SK-N-SH (cell line): ENCODE data around the gene SNAP91. TPM values are rescaled to one million over a fixed set of nuclear protein-coding genes. Genes with fewer than 3 reads are reported as not detected.

Source experiments
- CTCF ChIA-PET: fragments of 300-600, 350-600 bp; formaldehyde crosslinking; extraction: SDS; loops from one replicate; lab custom pipeline; 2021; lab: Yijun Ruan, JAX
- POLR2A ChIA-PET: fragments of 350-600 bp; sonication (Branson Sonifier 250); formaldehyde crosslinking; extraction: SDS; loops from one replicate; lab custom pipeline; 2020; ENCODE audit warnings: antibody characterized with exemption, inconsistent platforms; lab: Yijun Ruan, JAX
- DNase-seq: peaks from one replicate; pipeline ENCODE4 v3.0.0; 2012
- H2AFZ ChIP-seq: fragments of 200-600 bp; sonication (generic); 2 replicates; pipeline ENCODE4 v1.8.1; 2016; ENCODE audit warnings: antibody characterized with exemption, mild to moderate bottlenecking, low read depth
- H3F3A ChIP-seq: fragments of 200-600 bp; sonication (generic); replicated peaks from 2 replicates; pipeline ENCODE3; 2016; ENCODE audit warnings: antibody characterized with exemption, mild to moderate bottlenecking; ENCODE audit not compliant: insufficient read depth
- H3K27ac ChIP-seq, 2 experiments: fragments of 200-500 bp in 1 of 2; fragments of 200-600 bp in 1 of 2; sonication (Bioruptor generic) in 1 of 2; sonication (generic), shearing (Covaris generic) in 1 of 2; 2 replicates each; pipeline versions ENCODE4 v1.5.1 to v1.6.1; 2014 to 2016; ENCODE audit warnings: low read depth in 2 of 2, inconsistent platforms in 1 of 2, low read length in 1 of 2, mild to moderate bottlenecking in 1 of 2, mixed read lengths in 1 of 2
- H3K27me3 ChIP-seq: fragments of 200-600 bp; sonication (generic), shearing (Covaris generic); 2 replicates; pipeline ENCODE4 v1.6.1; 2016; ENCODE audit warnings: mixed run types; ENCODE audit not compliant: insufficient read depth
- H3K36me3 ChIP-seq, 2 experiments: fragments of 200-500 bp in 1 of 2; fragments of 200-600 bp in 1 of 2; sonication (Bioruptor generic) in 1 of 2; sonication (generic) in 1 of 2; replicated peaks in 1 of 2; 2 replicates each; pipeline versions ENCODE3 to v1.5.1; 2014 to 2016; ENCODE audit warnings: low read length in 1 of 2, mild to moderate bottlenecking in 1 of 2; ENCODE audit not compliant: insufficient read depth in 2 of 2, control insufficient read depth in 1 of 2
- H3K4me1 ChIP-seq, 2 experiments: fragments of 200-500 bp in 1 of 2; fragments of 200-600 bp in 1 of 2; sonication (Bioruptor generic) in 1 of 2; sonication (generic), shearing (Covaris generic) in 1 of 2; 2 replicates each; pipeline versions ENCODE4 v1.5.1 to v1.6.1; 2014 to 2016; ENCODE audit warnings: low read depth in 1 of 2, low read length in 1 of 2, mixed run types in 1 of 2; ENCODE audit not compliant: insufficient read depth in 2 of 2, control insufficient read depth in 1 of 2
- H3K4me2 ChIP-seq: fragments of 200-600 bp; sonication (generic), shearing (Covaris generic); 2 replicates; pipeline ENCODE4 v1.6.1; 2017; ENCODE audit warnings: mixed run types
- H3K4me3 ChIP-seq, 2 experiments: fragments of 200-500 bp in 1 of 2; fragments of 200-600 bp in 1 of 2; sonication (Bioruptor generic) in 1 of 2; sonication (generic), shearing (Covaris generic) in 1 of 2; 2 replicates each; pipeline versions ENCODE4 v1.5.1 to v1.8.1; 2014 to 2016; ENCODE audit warnings: low read depth in 2 of 2, inconsistent platforms in 1 of 2, low read length in 1 of 2, mild to moderate bottlenecking in 1 of 2, mixed read lengths in 1 of 2, moderate library complexity in 1 of 2
- H3K79me2 ChIP-seq: fragments of 200-600 bp; sonication (generic); 2 replicates; pipeline ENCODE4 v1.8.1; 2017; ENCODE audit warnings: mild to moderate bottlenecking; ENCODE audit not compliant: insufficient read depth
- H3K9ac ChIP-seq: fragments of 200-600 bp; sonication (generic); 2 replicates; pipeline ENCODE4 v1.6.1; 2017; ENCODE audit warnings: mixed run types
- H3K9me2 ChIP-seq: fragments of 200-600 bp; sonication (generic); 2 replicates; pipeline ENCODE4 v1.6.1; 2017; ENCODE audit warnings: mixed run types
- H3K9me3 ChIP-seq: fragments of 200-600 bp; sonication (generic); 2 replicates; pipeline ENCODE4 v1.6.1; 2017; ENCODE audit warnings: mixed run types, mild to moderate bottlenecking, moderate library complexity
- H4K20me1 ChIP-seq: fragments of 200-600 bp; sonication (generic); 2 replicates; pipeline ENCODE4 v1.6.1; 2017; ENCODE audit warnings: mild to moderate bottlenecking, mixed run types; ENCODE audit not compliant: insufficient read depth
- ELF1 ChIP-seq: IDR thresholded peaks from 2 replicates; pipeline ENCODE4 v1.4.0; 2012
- EP300 ChIP-seq, 2 experiments: IDR thresholded peaks; 2 replicates each; pipeline versions ENCODE4 v1.4.0 to v1.6.1; 2012; ENCODE audit warnings: borderline replicate concordance in 1 of 2, low read depth in 1 of 2, low read length in 1 of 2
- EZH2phosphoT487 ChIP-seq: fragments of 200-600 bp; sonication (generic); IDR thresholded peaks from 2 replicates; pipeline ENCODE4 v1.6.1; 2017; ENCODE audit warnings: low read depth, mixed run types, mild to moderate bottlenecking, antibody characterized with exemption, moderate library complexity, borderline replicate concordance
- FOXJ3 ChIP-seq: sonication (generic); formaldehyde crosslinking; IDR thresholded peaks from 2 replicates; pipeline ENCODE4 v1.5.1; 2020; ENCODE audit warnings: mild to moderate bottlenecking, missing genetic modification reagents
- GABPA ChIP-seq: IDR thresholded peaks from 2 replicates; pipeline ENCODE4 v1.4.0; 2012; ENCODE audit warnings: low read depth, mild to moderate bottlenecking
- MEF2A ChIP-seq: IDR thresholded peaks from 2 replicates; pipeline ENCODE4 v1.4.0; 2012; ENCODE audit warnings: low read depth, borderline replicate concordance
- NRF1 ChIP-seq: IDR thresholded peaks from 2 replicates; pipeline ENCODE4 v1.6.1; 2012; ENCODE audit warnings: low read depth, mild to moderate bottlenecking, low read length
- SIN3A ChIP-seq: IDR thresholded peaks from 2 replicates; pipeline ENCODE4 v1.6.1; 2012; ENCODE audit warnings: low read depth, mild to moderate bottlenecking, low read length, moderate library complexity, borderline replicate concordance
- TAF1 ChIP-seq: IDR thresholded peaks from 2 replicates; pipeline ENCODE4 v1.6.1; 2012; ENCODE audit warnings: low read depth, mild to moderate bottlenecking, low read length, moderate library complexity, borderline replicate concordance
- USF1 ChIP-seq: IDR thresholded peaks from 2 replicates; pipeline ENCODE4 v1.4.0; 2012; ENCODE audit warnings: low read depth, borderline replicate concordance
- WGBS: methylation state at CpG from one replicate; pipeline ENCODE4 v1.1.6; 2017; ENCODE audit warnings: low lambda C conversion rate; 5-methylcytosine and 5-hydroxymethylcytosine counted together
- polyA plus RNA-seq, 3 experiments: library from polyadenylated mRNA; depleted of rRNA; stranded (reverse); fragments of >200 nt; gene quantifications; 2 replicates each; pipeline ENCODE4 v1.2.3, GENCODE V29; 2012
- TF ChIP-seq, protein P1 (sequence below): IDR thresholded peaks from 2 replicates; pipeline ENCODE4; 2012
- TF ChIP-seq, protein P2 (sequence below): fragments of 150-350 bp; IDR thresholded peaks from 2 replicates; pipeline ENCODE4 v1.6.1; 2016; ENCODE audit warnings: mild to moderate bottlenecking, low read depth, low read length
- TF ChIP-seq, protein P3 (sequence below): IDR thresholded peaks from 2 replicates; pipeline ENCODE4 v1.4.0; 2012; ENCODE audit warnings: low read depth
- TF ChIP-seq, protein P4 (sequence below): IDR thresholded peaks from 2 replicates; pipeline ENCODE4 v1.4.0; 2012; ENCODE audit warnings: low read depth, borderline replicate concordance

Gene SNAP91
- polyA plus RNA-seq, 1 of the 3 experiments (the other 2 are of a cell fraction) = 0.64 TPM

DNA sequence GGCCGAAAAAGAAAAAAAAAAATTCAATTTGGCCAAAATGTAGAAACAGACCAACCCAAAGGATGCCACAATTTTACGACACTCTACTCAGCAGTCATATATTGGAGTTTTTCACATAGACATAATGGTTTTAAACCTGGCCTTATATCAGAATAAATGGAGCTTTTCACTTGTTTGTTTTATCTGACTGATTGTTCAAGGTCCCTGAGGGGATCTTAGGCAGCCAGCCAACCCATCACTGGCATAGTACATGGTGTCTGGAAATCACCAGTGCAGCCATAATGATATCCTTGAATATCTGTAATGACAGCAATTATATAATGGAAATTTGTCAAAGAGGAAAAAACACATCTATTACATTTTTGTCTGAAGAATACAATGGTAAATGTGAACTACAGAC lies 99.7 kb downstream of the SNAP91 start (continued):
- TF ChIP-seq, protein P1, sequence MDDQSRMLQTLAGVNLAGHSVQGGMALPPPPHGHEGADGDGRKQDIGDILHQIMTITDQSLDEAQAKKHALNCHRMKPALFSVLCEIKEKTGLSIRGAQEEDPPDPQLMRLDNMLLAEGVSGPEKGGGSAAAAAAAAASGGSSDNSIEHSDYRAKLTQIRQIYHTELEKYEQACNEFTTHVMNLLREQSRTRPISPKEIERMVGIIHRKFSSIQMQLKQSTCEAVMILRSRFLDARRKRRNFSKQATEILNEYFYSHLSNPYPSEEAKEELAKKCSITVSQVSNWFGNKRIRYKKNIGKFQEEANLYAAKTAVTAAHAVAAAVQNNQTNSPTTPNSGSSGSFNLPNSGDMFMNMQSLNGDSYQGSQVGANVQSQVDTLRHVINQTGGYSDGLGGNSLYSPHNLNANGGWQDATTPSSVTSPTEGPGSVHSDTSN = no peak
- TF ChIP-seq ELF1 (no peak), GABPA (no peak), EZH2phosphoT487 (no peak), USF1 (no peak), EP300 (IDR thresholded peaks at IDR 0.05; ENCODE audit: borderline replicate concordance in 1 of 2, low read depth in 1 of 2, low read length in 1 of 2) (peak in 1 of 2 experiments; percentile 94; a peak in 2 of 4 replicates), SIN3A (no peak), TAF1 (no peak), FOXJ3 (CRISPR knock-in tag) (peak; percentile 90), NRF1 (no peak)
- TF ChIP-seq, protein P2, sequence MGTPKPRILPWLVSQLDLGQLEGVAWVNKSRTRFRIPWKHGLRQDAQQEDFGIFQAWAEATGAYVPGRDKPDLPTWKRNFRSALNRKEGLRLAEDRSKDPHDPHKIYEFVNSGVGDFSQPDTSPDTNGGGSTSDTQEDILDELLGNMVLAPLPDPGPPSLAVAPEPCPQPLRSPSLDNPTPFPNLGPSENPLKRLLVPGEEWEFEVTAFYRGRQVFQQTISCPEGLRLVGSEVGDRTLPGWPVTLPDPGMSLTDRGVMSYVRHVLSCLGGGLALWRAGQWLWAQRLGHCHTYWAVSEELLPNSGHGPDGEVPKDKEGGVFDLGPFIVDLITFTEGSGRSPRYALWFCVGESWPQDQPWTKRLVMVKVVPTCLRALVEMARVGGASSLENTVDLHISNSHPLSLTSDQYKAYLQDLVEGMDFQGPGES = no peak
- TF ChIP-seq, protein P3, sequence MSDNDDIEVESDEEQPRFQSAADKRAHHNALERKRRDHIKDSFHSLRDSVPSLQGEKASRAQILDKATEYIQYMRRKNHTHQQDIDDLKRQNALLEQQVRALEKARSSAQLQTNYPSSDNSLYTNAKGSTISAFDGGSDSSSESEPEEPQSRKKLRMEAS = no peak
- TF ChIP-seq, protein P4, sequence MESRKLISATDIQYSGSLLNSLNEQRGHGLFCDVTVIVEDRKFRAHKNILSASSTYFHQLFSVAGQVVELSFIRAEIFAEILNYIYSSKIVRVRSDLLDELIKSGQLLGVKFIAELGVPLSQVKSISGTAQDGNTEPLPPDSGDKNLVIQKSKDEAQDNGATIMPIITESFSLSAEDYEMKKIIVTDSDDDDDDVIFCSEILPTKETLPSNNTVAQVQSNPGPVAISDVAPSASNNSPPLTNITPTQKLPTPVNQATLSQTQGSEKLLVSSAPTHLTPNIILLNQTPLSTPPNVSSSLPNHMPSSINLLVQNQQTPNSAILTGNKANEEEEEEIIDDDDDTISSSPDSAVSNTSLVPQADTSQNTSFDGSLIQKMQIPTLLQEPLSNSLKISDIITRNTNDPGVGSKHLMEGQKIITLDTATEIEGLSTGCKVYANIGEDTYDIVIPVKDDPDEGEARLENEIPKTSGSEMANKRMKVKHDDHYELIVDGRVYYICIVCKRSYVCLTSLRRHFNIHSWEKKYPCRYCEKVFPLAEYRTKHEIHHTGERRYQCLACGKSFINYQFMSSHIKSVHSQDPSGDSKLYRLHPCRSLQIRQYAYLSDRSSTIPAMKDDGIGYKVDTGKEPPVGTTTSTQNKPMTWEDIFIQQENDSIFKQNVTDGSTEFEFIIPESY = no peak

- ChIA-PET POLR2A (no interaction called here), CTCF (interaction anchor here (0.8 kb wide), 1 partner anchor 219 kb away, joined by 3 read pairs; no protein-coding TSS in a partner anchor)
- H3K4me2 ChIP-seq = no peak overlapping the region
- H2AFZ ChIP-seq = no peak overlapping the region
- no peak overlapping the region for H3K9ac ChIP-seq
- no peaks in the 10 kb centered on the region for H3K9me3 ChIP-seq
- H3K4me3 ChIP-seq = no peak overlapping the region
- WGBS = 97% methylated on average over 1 of the region's 1 CpG
- H3K36me3 ChIP-seq = peaks cover 0 to 2% of the 10 kb centered on the region in 2 experiments
- no peaks in the 10 kb centered on the region; the same call in 1 of the 2 replicates for H3K27me3 ChIP-seq
- H3F3A ChIP-seq = no peaks in the 10 kb centered on the region
- no peak for TF ChIP-seq MEF2A
- H4K20me1 ChIP-seq = no peaks in the 10 kb centered on the region
- H3K79me2 ChIP-seq = no peaks in the 10 kb centered on the region
- H3K9me2 ChIP-seq = no peaks in the 10 kb centered on the region
- H3K4me1 ChIP-seq = peaks cover 0 to 19% of the 10 kb centered on the region in 2 experiments; a peak in 2 of 4 replicates
- no peak for DNase-seq
- peak overlapping the region in 1 of 2 experiments; percentile 60; a peak in 2 of 4 replicates for H3K27ac ChIP-seq
These were observed 103.4 kb downstream of the SNAP91 start for GRCh38 chr6:83605517-83605916.
